LNCaP clone FGC (cell line): ENCODE measurements around the gene ST8SIA5.

Source experiments
- DNase-seq: peaks from one replicate; pipeline ENCODE4 v3.0.0-alpha.2; 2011; ENCODE audit warnings: low read depth
- H3K4me3 ChIP-seq: 2 replicates; pipeline ENCODE4 v1.5.1; 2011; ENCODE audit warnings: mild to moderate bottlenecking, low read depth, low read length, control low read depth
- TF ChIP-seq, protein P1 (sequence below): IDR thresholded peaks from 2 replicates; pipeline ENCODE4 v1.5.1; 2012; ENCODE audit warnings: mild to moderate bottlenecking; ENCODE audit not compliant: control insufficient read depth, insufficient read depth; ENCODE audit errors: extremely low read depth

ST8SIA5 gene

GRCh38 chr18:46652372-46652771, 104.5 kb downstream of the ST8SIA5 start:
- TF ChIP-seq, protein P1, sequence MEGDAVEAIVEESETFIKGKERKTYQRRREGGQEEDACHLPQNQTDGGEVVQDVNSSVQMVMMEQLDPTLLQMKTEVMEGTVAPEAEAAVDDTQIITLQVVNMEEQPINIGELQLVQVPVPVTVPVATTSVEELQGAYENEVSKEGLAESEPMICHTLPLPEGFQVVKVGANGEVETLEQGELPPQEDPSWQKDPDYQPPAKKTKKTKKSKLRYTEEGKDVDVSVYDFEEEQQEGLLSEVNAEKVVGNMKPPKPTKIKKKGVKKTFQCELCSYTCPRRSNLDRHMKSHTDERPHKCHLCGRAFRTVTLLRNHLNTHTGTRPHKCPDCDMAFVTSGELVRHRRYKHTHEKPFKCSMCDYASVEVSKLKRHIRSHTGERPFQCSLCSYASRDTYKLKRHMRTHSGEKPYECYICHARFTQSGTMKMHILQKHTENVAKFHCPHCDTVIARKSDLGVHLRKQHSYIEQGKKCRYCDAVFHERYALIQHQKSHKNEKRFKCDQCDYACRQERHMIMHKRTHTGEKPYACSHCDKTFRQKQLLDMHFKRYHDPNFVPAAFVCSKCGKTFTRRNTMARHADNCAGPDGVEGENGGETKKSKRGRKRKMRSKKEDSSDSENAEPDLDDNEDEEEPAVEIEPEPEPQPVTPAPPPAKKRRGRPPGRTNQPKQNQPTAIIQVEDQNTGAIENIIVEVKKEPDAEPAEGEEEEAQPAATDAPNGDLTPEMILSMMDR = no peak; the same call in 1 of the 2 replicates
- DNase-seq = no peak
- H3K4me3 ChIP-seq = no peak overlapping the region

DNA sequence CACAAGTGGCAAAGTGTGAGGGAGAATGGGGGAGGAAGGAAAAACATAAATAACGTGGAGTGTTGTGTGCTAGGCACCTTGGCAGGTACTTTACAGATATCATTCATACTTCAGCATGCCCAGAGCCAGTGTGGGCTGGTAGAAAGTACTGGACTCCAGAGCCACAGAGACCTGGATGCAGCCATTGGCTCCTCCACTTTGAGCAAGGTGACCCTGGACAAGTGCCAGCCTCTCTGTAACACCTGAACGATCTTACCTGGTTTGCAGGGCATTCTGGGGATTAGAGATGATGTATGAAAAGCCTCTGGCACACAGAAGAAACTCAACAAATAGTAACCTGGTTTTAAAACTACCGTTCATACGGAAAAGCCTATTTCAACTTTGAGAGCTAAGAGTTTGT, 106.2 kb downstream of the ST8SIA5 start:
- TF ChIP-seq, protein P1 = no peak
- no peak overlapping the region for H3K4me3 ChIP-seq
- DNase-seq = no peak

GRCh38 chr18:46649071-46649862, 107.6 kb downstream of the ST8SIA5 start:
- no peak for DNase-seq
- H3K4me3 ChIP-seq = no peak overlapping the region
- TF ChIP-seq, protein P1 = no peak

GRCh38 chr18:46646468-46646867, 110.4 kb downstream of the ST8SIA5 start:
- no peak for DNase-seq
- H3K4me3 ChIP-seq = no peak overlapping the region
- TF ChIP-seq, protein P1 = no peak

DNA sequence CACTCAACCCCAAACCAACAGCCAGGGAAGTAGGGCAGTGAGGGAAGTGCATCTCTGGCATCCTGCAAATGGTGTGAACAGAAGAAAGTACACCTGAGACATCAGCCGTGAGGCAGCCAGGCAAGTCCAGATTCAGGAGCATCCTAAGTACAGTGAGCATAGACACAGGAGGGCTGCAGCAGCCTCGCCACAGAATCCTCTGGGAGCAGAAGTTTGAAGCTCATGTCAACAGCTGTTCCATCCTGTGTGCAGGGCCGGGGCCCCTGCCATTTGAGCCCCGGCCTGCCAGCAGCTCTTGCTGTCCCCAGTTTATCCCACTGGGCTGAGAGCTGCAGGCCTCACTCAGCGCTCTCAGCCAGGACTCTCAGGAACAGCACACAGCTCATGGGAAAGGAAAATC, 114.3 kb downstream of the ST8SIA5 start:
- H3K4me3 ChIP-seq = no peak overlapping the region
- no peak for DNase-seq
- TF ChIP-seq, protein P1 = no peak

GRCh38 chr18:46641917-46642316, 114.9 kb downstream of the ST8SIA5 start:
- DNase-seq = no peak
- TF ChIP-seq, protein P1 = no peak
- no peak overlapping the region for H3K4me3 ChIP-seq

DNA sequence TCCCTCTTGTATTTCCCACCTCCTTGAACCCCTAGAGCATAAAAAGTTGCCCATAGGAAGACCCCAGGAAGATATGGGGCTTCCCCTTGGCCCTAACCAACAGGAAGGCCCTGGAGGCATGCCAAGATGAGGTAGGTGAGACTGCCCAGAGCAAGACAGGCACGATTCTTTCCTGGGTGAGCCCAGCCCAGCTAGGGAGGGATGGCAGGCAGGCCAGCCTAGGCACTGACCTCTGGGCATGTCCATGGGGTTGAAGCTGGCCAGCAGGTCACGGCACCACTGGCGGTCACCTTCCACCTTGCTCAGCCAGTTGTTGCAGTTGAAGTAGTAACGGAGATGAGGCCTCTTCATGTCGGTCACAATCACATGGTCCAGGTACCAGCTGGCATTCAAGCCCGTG, 117.5 kb downstream of the ST8SIA5 start:
- TF ChIP-seq, protein P1 = no peak
- no peak overlapping the region for H3K4me3 ChIP-seq
- no peak for DNase-seq
